ENCODE measurements around the gene GADL1. TPM values are rescaled to one million over a fixed set of nuclear protein-coding genes. Genes with fewer than 3 reads are reported as not detected.

GADL1 gene
- total RNA-seq, 1 donor from 2014 or later = not detected

GRCh38 chr3:30707825-30708224 is 186.6 kb downstream of the GADL1 start:
- intact Hi-C loops (cut with DNase I) = no loop called here
- no peak overlapping the region for H3K27ac ChIP-seq
- H3K27me3 ChIP-seq = no peaks in the 10 kb centered on the region
- no peak for TF ChIP-seq CTCF (IDR thresholded peaks at IDR 0.05)
- H3K4me1 ChIP-seq = no peaks in the 10 kb centered on the region
- H3K4me3 ChIP-seq = no peak overlapping the region
- no peak for DNase-seq (ENCODE audit: low spot score in 2 of 2)
- no peaks in the 10 kb centered on the region for H3K36me3 ChIP-seq
- H3K9me3 ChIP-seq = no peaks in the 10 kb centered on the region

- Histone ChIP-seq H3K4me3 (no peak overlapping the region), H3K9me3 (no peaks in the 10 kb centered on the region)
Measured at GRCh38 chr3:30704931-30705890, 189.2 kb downstream of the GADL1 start.

GRCh38 chr3:30702828-30703397 is 191.5 kb downstream of the GADL1 start:
- peaks cover 5 to 9% of the 10 kb centered on the region in 2 donors for H3K36me3 ChIP-seq
- no peak overlapping the region for H3K27ac ChIP-seq
- TF ChIP-seq CTCF (IDR thresholded peaks at IDR 0.05) = no peak
- H3K9me3 ChIP-seq = no peaks in the 10 kb centered on the region
- intact Hi-C loops (cut with DNase I) = no loop called here
- no peak overlapping the region for H3K4me3 ChIP-seq
- no peaks in the 10 kb centered on the region for H3K4me1 ChIP-seq
- no peaks in the 10 kb centered on the region for H3K27me3 ChIP-seq
- no peak for DNase-seq (ENCODE audit: low spot score in 2 of 2)

More at GRCh38 chr3:30704931-30705890, 189.2 kb downstream of the GADL1 start:
- Histone ChIP-seq H3K36me3 (no peaks in the 10 kb centered on the region), H3K27me3 (no peaks in the 10 kb centered on the region), H3K27ac (no peak overlapping the region), H3K4me1 (no peaks in the 10 kb centered on the region)
- intact Hi-C loops (cut with DNase I) = no loop called here
- no peak for DNase-seq (ENCODE audit: low spot score in 2 of 2)
- TF ChIP-seq CTCF (IDR thresholded peaks at IDR 0.05) = no peak

- H3K9me3 ChIP-seq = no peaks in the 10 kb centered on the region
- no peak for DNase-seq (ENCODE audit: low spot score in 2 of 2)
- no peak overlapping the region for H3K4me3 ChIP-seq
- TF ChIP-seq CTCF (IDR thresholded peaks at IDR 0.05) = no peak
- peaks cover 5 to 12% of the 10 kb centered on the region in 2 donors for H3K36me3 ChIP-seq
- no peak overlapping the region for H3K27ac ChIP-seq
- intact Hi-C loops (cut with DNase I) = no loop called here
- no peaks in the 10 kb centered on the region for H3K27me3 ChIP-seq
- no peaks in the 10 kb centered on the region for H3K4me1 ChIP-seq
Measured at GRCh38 chr3:30702038-30702827, 192.2 kb downstream of the GADL1 start.

- Histone ChIP-seq H3K9me3 (no peaks in the 10 kb centered on the region), H3K27me3 (no peaks in the 10 kb centered on the region), H3K4me1 (peaks cover 0 to 8% of the 10 kb centered on the region in 2 donors), H3K4me3 (no peak overlapping the region), H3K27ac (no peak overlapping the region), H3K36me3 (peaks cover 5 to 16% of the 10 kb centered on the region in 2 donors)
- no peak for DNase-seq (ENCODE audit: low spot score in 2 of 2)
- no peak for TF ChIP-seq CTCF (IDR thresholded peaks at IDR 0.05)
- intact Hi-C loops (cut with DNase I) = no loop called here
Measured at GRCh38 chr3:30700702-30701321, 193.6 kb downstream of the GADL1 start.
